ENCODE measurements around the gene GPR161.

The GPR161 gene

DNA sequence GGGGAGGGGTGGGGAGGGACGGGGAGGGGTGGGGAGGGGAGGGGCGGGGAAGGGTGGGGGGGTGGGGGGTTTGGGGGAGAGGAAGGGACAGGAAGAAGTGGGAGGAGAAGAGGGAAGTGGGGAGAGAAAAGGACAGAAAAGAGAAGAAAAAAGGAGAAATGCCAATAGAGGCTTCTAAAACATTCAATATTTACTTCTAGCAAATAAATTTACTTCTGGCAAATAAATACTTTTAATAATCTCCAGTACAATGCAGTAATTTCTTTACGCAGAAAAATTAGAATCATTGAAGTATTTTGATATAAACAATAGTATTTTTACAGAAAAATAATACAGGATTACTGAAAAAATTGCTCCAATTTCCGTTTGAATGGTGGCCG is 9.4 kb upstream of the GPR161 start:
- no peak for DNase-seq

DNA sequence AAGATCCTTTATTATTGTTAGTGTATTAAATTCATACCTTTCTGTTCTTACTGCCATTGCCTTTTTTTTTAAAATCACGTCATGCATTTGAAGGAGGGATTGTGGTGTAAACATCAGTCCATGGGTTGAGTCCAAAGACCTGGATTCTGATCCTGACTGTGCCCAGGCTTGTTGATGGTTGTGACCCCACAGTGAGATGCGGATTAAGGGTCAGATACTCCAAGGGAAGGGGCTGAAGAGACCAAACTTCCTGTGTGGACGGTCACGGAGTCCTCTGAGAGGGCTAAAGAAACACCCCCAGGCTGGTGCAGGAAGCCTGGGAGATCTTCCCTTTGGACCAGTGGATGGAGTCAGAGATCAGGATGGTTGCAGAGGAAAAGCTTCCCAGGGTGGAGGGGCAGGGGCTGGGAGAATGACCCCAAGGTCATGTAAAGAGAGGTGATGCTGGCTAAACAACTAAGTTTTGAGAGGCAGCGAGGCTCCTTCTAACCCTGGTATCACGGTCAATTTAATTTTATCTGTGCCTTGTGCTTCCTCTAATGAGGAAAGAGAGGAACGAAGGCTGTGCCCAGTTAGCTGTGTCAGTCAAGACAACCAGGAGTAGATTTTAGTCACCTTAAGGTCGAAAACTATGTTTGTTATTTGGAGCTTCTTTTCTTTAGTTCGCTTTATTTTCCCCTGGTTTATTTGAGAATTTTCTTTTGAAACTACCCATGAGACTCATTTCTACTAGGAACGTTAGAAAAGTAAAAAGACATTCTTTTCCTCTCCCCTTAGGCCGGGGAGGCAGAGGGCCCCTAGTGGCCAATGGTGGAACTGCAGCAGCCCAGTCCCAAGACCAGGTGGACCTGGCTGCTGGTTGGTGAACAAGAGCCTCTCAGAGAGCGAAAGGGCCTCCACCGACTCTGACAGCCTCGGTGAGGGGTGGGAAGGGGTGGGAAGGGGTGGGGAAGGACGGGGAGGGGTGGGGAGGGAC is 8.7 kb upstream of the GPR161 start:
- DNase-seq, result peak; percentile 80

DNA sequence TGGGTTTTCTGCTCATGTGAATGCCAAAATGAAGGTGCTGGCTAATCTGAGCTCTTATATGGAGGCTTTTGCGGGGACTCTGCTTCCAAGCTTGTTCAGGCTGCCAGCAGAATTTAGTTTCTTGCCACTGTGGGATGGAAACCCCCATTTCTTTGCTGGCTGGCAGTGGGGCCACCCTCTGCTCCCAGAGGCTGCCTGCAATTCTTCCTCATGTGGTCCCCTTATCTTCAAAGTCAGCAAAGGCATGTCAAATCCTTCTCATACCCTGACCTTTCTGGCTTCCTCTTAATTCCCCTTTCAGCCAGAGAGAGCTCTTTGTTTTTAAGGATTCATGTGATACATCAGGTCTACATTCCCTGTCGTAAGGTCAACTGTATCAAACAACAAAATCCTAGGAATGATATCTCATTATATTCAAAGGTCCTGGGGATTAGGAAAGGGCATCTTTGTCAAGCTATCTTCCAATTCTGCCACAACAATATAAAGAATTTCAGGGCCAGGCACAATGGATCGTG is 5.2 kb upstream of the GPR161 start:
- no peak for DNase-seq

DNA sequence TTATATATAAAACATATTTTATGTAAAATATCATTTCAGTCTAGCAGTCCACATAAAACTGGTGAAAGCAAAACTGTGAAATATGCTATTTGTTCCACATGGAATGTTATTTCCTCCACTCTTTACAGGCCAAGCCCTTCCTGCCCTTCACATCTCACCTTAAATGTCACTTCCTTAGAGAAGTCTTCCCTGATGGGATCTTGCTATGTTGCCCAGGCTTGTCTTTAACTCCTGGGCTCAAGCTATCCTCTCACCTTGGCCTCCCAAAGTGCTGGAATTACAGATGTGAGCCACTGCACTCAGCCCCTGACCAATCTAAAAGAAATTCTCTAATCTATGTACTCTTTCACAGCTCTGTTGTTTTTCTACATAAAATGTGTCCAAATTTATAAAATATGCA is 2.3 kb upstream of the GPR161 start:
- no peak for DNase-seq

DNA sequence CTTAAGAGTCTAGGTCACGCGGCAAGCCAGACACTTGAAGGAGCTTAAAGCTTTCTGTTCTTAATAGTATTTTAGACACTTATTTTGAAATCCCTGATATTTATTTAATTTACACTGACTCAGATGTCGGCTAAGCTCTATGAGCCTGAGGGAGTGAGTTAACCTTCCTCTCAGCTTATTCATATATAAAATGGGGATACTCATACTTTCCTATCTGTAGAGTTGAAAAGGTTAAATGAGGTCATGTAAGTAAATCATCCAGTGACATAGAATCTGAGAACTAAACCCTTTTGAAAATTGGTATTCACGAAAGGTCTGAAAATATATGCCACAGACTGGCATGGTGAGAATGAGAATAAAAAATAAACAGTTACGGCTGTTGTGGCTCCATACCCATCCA is 1.4 kb upstream of the GPR161 start:
- no peak for DNase-seq

DNA sequence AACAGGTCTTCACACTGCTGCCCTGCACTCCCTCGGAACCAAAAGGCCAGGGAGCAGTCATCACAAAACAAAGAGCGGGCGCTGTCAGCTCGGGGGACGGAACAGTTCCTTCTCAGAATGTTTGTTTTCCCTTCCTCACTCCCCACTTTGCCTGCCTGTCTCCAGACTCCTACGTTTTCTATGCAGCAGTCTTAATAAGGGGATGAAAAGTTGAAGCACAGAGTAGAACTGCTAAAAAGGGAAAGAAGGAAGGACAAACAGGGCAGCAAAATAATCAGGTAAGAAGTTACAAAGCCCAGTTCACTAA is 738 bp upstream of the GPR161 start:
- DNase-seq, result no peak

DNA sequence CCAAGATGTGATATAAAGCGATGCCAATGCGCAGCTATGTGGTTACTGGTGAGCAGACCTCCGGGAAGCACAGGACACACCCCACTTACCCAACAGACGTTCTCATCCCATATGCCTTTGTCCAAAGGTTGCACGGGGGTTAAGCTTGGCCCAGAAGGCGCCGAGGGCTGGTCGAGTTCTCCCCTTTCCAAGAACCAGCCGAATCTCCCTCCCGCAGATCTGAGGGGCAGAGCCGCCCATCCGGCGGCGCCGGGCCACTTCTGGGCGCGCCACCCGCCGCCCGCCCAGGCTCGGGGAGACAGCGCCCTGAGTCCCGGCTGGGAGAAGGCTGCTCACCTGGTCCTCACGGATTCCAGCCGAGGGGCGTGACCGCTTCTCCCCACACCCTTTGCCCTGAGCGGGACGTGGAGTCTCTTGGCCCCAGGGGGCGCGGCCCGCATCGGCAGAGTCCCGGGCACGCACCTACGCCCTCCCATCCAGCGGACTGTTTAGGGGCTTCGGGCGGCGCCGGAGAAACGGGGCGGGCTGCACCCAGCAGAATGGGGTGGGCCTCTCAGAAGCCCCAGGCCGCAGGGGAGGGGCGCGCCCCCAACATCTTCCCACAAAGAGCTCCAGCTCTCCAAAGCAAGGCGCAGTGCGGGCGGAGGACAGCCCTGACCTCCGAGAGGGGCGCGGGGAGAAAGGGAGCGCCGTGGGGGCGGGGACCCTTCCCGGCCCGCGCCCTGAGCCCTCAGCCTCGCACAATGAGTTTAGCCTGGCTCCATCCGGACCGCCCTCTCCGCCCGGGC is 615 bp downstream of the GPR161 start:
- DNase-seq, result no peak

DNA sequence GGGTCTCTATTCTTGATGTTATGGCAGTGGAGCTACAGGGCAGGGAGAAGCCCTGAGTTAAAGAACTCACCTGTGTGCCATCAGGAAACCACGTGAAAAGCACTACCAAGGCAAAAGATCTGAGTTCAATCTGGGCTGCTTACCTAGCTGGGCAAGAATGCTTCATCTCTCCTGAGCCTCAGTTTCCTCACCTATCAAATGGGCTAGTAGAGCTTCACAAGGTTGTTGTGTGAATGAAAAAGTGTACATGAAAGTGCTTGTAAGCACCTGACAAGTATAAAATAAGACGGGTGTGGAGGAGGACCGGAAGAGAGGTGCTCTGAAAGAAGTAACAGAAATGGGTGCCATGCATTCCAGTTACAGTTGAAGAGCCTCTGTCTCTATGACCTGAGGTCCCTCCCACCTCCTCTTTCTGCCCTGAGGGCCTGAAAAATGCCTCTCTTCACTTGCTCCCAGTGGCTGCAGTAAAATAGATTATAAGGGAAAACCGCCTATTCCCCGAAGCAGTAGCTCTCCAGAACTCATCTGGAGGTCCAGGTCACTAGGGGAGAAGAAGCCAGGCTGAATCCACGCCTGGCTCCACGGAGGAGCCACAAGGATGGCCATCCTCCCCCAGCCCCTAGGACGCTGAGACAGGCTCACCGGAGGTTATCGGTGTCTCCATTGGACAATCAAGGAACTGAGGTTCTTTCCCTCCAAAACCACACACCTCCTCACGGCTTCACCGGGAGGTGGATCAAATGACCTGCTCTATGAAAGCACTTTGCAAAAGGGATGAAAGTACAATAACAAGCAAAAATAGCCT is 1.4 kb downstream of the GPR161 start:
- no peak for DNase-seq

DNA sequence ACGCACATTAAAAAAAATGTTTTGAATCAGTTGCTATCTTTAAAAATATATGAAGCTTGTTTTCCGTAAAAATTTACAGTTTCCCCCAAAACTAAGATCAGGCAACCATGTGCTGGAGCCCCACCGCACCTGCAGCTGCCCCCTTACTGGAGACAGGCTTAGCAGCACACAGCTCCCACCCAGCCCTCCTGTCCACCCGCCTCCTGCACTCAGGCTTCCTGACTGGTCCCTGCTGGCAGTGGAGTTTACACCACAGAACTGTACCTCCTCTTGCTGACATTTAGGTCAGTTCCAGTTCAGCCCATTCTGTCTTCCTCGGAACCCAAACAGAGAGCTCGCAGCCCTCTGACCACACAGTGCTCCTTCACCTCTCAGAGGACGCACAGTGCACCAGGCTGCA is 2.1 kb downstream of the GPR161 start:
- DNase-seq, result no peak

DNA sequence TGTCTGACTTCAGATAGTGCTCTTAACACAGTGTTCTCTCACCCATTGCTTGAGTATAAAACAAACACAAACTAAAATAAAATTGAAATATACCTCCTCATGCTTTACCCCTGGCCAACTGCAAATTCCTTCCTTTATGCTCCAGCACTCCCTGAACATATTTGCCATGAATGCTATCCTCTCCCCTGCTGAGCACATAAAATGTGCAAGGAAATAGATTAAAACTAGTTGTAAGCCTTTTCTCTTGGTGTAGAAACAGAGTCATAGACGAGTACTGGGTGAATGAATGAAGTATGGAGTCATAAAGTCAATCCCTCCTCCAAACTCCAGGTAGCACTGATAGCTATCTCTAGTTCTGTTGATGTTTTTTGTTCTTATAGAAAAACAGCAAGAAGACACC is 2.6 kb downstream of the GPR161 start:
- no peak for DNase-seq

DNA sequence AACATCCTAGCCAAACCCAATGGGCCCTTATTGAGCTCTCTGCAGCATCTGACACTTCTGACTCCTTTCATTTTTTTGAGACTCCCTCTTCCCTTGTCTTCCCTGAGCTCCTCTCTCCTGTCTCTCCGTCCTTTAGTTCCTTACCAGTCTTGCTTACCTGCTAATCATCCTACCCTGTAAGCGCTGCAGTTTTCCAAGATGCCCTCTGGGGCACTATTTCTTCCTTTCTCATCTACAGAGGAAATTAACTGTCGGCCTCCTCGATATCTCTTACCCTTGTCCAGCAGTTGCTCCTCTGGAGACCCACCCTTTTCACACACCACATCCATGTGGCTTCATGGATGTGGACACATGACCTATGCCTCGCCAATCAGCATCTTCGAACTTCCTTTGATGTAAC is 6.8 kb downstream of the GPR161 start:
- no peak for DNase-seq

DNA sequence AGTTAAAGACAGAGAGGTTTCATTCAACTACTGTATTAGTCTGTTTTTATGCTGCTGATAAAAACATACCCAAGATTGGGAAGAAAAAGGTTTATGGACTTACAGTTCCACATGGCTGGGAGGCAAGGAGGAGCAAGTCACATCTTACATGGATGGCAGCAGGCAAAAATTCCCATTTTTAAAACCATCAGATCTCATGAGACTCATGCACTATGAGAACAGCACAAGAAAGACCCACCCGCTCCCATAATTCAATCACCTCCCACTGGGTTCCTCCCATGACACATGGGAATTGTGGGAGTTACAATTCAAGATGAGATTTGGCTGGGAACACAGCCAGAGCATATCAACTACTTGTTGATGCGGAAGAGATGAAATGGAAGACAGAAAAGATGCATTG is 9.2 kb downstream of the GPR161 start:
- no peak for DNase-seq

DNA sequence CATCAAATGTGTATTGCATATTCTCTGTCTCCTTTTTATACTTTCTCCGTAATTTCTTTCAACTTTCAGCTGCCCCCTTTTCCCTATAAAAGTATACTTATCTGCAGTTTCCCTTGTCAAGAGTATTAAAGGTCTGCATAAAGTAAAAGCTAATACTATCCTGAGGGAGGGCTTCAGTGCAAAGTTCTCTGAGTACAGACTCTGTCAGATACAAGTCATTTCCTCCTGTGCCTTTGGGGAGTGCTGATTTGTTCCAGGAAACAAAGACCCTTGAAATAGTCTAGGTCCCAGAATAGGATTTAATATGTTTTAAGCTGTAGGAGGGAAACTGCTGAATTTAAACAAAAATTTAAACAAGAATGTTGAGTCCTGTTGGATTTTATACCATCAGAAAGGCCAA is 11.7 kb downstream of the GPR161 start:
- no peak for DNase-seq

DNA sequence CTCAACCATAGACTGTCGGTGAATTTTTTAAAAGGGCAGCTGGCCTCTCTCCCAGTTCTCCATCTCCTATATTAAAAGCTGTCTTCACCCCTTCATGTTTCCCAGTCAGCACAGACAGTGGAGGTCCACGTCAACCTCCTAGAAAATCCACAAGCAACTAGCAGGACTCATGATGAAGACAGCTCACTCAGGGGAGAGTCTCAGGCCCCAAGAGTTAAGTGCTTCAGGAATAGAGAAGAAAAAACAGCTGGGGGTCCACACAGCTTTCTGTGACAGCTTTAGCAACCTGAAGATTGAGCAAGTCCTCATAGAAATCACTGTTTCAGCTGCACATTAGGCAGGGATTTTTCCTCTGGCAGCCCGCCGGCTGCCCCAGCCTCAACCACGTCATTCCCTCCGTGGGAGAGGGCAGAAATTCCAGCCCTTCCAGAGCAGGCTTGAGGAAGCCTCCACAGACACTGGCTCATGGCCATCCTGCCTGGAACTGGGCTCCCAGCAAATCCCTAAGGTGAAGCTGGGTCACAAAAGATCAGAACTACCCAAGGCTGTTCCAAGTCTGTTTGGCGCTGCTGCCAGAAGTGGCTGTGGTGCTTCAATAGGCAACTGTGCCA is 15.2 kb downstream of the GPR161 start:
- DNase-seq, result no peak

DNA sequence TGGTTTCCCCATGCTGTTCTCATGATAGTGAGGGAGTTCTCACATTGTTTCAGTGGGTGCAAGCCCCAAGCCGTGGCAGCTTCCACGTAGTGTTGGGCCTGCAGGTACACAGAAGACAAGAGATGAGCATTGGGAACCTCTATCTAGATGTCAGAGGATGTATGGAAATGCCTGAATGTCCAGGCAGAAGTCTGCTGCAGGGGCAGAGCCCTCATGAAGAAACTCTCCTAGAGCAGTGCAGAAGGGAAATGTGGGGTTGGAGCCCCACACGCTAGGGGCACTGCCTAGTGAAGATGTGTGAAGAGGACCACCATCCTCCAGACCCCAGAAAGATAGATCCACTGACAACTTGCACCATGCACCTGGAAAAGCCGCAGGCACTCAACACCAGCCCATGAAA is 17.0 kb downstream of the GPR161 start:
- no peak for DNase-seq

DNA sequence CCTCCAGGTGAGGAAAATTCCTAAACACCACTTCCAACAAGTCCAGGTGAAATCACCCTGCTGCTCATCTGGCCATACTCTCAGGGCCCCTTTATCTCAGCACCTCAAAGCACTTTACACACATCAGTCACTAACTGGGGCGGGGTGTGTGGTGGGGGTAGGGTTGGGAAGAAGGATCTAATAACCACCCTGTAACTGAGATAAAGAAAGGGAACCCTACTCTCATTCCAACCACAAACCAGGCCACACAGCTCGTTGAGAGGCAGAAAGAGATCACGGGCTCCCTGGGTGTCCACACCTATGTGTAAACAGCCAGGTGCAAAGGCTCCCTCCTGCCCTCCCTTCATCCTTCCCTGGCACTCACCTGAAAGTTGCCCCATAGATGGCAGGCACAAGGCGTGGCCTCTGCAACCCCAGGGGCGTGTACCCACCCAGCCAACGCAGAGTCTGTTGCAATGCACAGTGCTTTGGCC is 20.4 kb downstream of the GPR161 start:
- DNase-seq, result no peak

DNA sequence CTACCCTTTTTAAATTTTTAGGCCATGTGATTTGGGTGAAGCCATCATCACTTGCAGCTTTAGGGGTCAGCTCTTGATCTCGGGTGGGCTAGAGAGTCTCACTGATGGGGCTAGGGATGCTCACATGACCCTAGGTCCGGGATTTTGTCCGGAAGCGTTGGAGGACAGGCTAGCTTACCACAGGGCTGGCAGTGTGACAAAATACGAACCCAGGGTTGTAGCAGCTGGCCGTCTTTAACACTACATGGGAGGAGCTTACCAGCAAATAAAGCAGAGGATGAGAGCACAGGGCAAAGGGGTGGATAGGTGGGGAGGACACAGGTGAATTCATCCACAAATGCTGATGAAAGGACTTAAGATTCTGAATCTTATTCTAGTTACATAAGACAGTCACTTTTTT is 21.9 kb downstream of the GPR161 start:
- no peak for DNase-seq

DNA sequence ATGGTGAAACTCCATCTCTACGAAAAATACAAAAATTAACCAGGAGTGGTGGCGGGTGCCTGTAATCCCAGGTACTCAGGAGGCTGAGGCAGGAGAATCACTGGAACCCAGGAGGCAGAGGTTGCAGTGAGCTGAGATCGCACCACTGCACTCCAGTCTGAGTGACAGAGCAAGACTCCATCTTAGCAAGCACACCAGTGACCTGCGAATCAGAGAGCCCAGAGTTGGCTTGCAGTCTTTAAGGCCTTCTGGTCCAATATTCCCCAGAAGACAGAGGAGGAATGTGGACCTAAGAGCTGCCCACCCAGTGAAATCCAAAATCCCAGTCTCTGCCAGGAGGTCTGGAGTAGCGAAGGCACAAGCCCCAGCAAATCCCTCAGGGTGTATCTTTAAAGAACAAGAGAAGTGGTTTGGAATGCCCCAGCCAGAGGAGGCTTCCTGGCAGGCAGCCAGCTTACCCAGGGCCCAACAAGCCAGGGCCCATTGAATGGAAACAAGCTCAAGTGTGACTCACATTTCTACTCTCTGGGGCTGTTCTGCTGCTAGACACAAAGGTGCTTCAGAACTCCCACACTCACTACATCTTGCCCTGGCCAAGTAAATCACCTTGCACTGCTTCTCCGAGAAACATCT is 23.9 kb downstream of the GPR161 start:
- no peak for DNase-seq

DNA sequence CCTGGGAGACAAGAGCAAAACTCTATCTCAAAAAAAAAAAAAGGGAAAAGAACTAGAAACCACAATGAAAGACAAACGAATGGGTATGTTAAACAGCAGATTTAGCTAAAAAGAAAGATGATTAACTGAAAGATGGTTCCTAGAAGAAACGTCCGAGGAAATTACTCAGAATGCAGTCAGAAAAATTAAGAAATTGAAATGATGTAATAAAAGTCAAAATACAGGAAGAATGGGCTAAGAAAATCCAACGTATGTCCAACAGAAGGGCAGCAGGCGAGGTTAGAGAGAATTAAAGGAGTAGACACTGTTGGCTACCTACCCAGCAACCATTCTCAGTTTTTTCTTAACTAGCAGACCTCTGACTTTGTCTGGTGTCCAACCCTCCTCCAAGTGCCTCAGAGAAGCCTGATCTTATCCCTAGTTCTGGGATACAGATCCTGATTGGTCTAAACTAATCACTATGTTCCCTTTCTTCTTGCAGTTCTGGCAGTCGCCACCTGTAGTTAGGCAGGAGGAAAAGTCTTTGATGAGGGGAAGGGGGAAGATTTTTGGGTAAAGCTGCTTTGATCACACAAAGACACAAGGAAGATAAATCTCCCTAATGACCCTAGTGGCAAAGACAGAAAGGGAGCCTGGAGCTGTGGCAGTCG is 25.7 kb downstream of the GPR161 start:
- no peak for DNase-seq

DNA sequence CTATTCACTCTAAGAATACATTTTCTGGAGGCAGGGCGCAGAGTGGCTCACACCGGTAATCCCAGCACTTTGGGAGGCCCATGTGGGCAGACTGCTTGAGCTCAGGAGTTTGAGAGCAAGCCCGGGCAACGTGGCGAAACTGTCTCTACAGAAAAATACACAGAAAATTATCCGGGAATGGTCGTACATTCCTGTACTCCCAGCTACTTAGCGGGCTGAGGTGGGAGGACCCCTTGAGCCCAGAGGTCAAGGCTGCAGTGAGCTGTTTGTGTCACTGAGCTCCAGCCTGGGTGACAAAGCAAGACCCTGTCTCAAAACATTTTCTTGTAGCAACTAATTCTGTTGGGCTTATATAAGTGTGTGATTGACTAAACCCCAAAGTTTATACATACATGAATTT is 30.5 kb downstream of the GPR161 start:
- no peak for DNase-seq

DNA sequence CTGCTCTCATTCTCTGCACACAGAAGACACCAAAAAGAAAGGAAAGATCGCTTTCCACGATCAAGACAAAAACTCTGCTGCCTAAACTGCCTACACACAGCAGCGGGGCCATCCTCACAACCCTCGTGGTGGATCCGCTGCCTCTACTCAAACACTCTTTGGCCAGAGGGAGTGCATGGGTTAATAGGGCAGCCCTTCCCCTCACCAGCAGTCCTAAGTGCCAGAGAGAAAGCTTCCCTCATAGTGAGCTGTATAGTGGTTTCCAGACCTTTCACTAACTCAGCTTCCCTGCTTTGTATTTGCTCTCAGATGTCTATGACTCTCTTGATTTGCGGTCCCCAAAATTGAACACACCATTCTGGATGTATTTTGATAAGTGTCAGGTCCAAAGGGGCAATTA is 30.9 kb downstream of the GPR161 start:
- no peak for DNase-seq

DNA sequence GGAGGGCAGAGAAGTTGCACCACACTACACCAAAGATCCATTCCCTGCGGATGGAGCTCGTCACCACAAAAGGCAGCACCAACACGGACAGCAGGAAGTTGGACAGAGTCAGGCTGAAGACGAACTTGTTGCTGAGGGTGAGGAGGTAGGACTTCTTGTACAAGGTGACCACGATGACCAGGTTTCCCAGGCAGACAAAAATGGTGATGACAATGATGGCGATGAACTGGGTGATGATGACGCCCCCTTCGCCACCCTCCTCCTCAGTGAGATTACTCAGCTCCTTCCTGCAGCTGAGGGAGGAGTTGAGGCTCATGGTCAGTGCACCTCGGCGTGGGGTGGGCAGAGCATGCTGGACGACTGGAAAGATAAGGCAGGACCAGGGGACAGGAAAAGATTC is 32.2 kb downstream of the GPR161 start:
- no peak for DNase-seq
